ENCODE data around the gene CD80.
A peak's percentile ranks its signal among the peaks of the same experiment; 100 is the strongest.

DNA sequence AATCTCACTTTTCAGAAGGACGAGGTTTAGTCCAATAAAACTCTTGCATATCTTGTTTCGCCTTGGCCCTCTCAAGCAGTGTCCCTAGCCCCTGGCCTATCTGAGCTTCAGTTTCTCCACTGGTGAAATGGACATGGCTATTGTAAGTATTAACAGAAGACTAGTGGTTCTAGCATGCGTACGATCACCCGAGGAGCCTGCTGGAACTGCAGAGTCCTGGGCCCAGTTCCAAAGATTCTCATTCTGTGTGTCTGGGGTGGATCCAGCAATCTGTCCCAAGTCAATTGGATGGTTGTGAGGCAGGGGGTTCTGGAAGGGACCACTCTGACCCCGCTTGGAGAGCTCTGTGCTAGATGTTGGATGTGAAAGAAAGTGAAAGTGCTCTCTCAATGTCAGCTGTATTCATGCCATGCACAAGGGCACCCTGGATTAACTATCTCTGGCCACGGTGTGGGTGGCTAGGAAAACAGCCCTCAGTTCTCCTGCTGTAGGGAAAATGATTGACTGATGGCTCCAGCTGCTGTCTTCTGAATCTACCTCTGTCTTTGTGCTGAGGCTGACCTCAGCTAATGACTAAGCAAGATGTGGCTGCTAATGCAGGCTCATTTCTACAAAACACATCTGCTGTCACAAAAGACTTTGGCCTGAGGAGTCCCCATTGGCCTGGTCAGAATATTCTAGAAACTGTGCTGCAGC is 36.4 kb upstream of the CD80 start:
- TF ChIP-seq POLR2AphosphoS5 (IDR thresholded peaks at IDR 0.05; ENCODE audit: low read depth, low read length) (no peak), TAF1 (IDR thresholded peaks at IDR 0.05; ENCODE audit: low read depth, low read length) (peak; percentile 14; the same call in 1 of the 2 replicates), SPI1 (IDR thresholded peaks at IDR 0.05; ENCODE audit: low read depth, low read length) (no peak), POLR2A (IDR thresholded peaks at IDR 0.05; ENCODE audit: low read depth, low read length) (no peak)
